ENCODE measurements around the gene CA11. TPM values are rescaled to one million over a fixed set of nuclear protein-coding genes. Genes with fewer than 3 reads are reported as not detected.
A peak's percentile ranks its signal among the peaks of the same experiment; 100 is the strongest.

Gene CA11
- total and polyA plus RNA-seq, 9 of the 15 experiments (the other 6 are each of a cell fraction or from before 2014, with no cell fraction given) = 2.9 to 19.9 (median 8.3) TPM

- TF ChIP-seq THAP12 (CRISPR knock-in tag; IDR thresholded peaks at IDR 0.05) (no peak), FOXK2 (conservative IDR thresholded peaks at IDR 0.05 in 1 of 2, IDR thresholded peaks at IDR 0.05 in 1 of 2; ENCODE audit: low read depth in 2 of 2) (peak; percentile 68 to 70), NR2C1 (IDR thresholded peaks at IDR 0.05) (peak; percentile 56; the same call in 1 of the 2 replicates), NR2C1 (tag; IDR thresholded peaks at IDR 0.05) (peak; percentile 76), ZNF316 (IDR thresholded peaks at IDR 0.05) (peak; percentile 58), VEZF1 (CRISPR knock-in tag; IDR thresholded peaks at IDR 0.05) (no peak), RBM34 (IDR thresholded peaks at IDR 0.05; ENCODE audit: borderline replicate concordance, insufficient read depth, low read length) (no peak), ARID4B (CRISPR knock-in tag; IDR thresholded peaks at IDR 0.05) (no peak), ETV1 (tag; conservative IDR thresholded peaks at IDR 0.05; ENCODE audit: low read depth) (no peak), ZNF175 (CRISPR knock-in tag; IDR thresholded peaks at IDR 0.05; ENCODE audit: low read depth) (no peak), ASH1L (IDR thresholded peaks at IDR 0.05; ENCODE audit: borderline replicate concordance, low read depth, partially characterized antibody) (peak; percentile 28), SNAPC5 (CRISPR knock-in tag; IDR thresholded peaks at IDR 0.05) (no peak), CHD2 (IDR thresholded peaks at IDR 0.05; ENCODE audit: low read depth, low read length) (no peak), RAD51 (IDR thresholded peaks at IDR 0.05; ENCODE audit: borderline replicate concordance, low read depth) (peak; percentile 37; the same call in 1 of the 2 replicates), SREBF2 (CRISPR knock-in tag; IDR thresholded peaks at IDR 0.05) (no peak), SMARCE1 (IDR thresholded peaks at IDR 0.05) (peak; percentile 31; the same call in 1 of the 2 replicates), EWSR1 (IDR thresholded peaks at IDR 0.05; ENCODE audit: borderline replicate concordance, low read depth, partially characterized antibody) (no peak), HDGF (IDR thresholded peaks at IDR 0.05) (peak; percentile 61; the same call in 1 of the 2 replicates), RBBP5 (IDR thresholded peaks at IDR 0.05; ENCODE audit: borderline replicate concordance, insufficient read depth, low read length, poor library complexity, severe bottlenecking) (no peak), TSC22D4 (tag; IDR thresholded peaks at IDR 0.05) (0 out of 2 replicates have a peak, but pooled peaks have one; percentile 12), TAF15 (IDR thresholded peaks at IDR 0.05; ENCODE audit: low read depth, low read length) (no peak)
These were observed 22.4 kb downstream of the CA11 start (continued) for GRCh38 chr19:48623556-48624066.

Data from K562 (cell line).